Subcutaneous adipose tissue (tissue), 4 donors: Measurements from ENCODE around the gene PSMA6. TPM values are rescaled to one million over a fixed set of nuclear protein-coding genes. Genes with fewer than 3 reads are reported as not detected.

Experiments
- CTCF ChIP-seq: fragments of 450-650 bp; IDR thresholded peaks from one replicate; pipeline ENCODE4 v1.5.1; 2016; ENCODE audit warnings: low read depth, mild to moderate bottlenecking, control low read depth, antibody characterized with exemption, moderate library complexity
- total RNA-seq, 4 donors: library from RNA; depleted of rRNA; stranded (reverse); fragments of >200 nt; gene quantifications; one replicate each; pipeline ENCODE4 v1.1.0, GENCODE V29; 2016

PSMA6 gene
- total RNA-seq, 4 donors from 2014 or later = 158 to 210 (median 166) TPM

- no peak for TF ChIP-seq CTCF
These were observed 6.8 kb upstream of the PSMA6 start for GRCh38 chr14:35285168-35286002.

GRCh38 chr14:35286003-35286600 is 6.1 kb upstream of the PSMA6 start:
- no peak for TF ChIP-seq CTCF

- no peak for TF ChIP-seq CTCF
These were observed 5.5 kb upstream of the PSMA6 start for GRCh38 chr14:35286707-35287106.

- no peak for TF ChIP-seq CTCF
These were observed 4.7 kb upstream of the PSMA6 start for GRCh38 chr14:35287431-35288013.

- TF ChIP-seq CTCF = no peak
These were observed 2.6 kb upstream of the PSMA6 start for GRCh38 chr14:35289623-35290022.

GRCh38 chr14:35292770-35293561 is 784 bp downstream of the PSMA6 start:
- no peak for TF ChIP-seq CTCF

GRCh38 chr14:35295845-35296161 is 3.6 kb downstream of the PSMA6 start:
- no peak for TF ChIP-seq CTCF
